ENCODE results near the gene RFX6.
A peak's percentile ranks its signal among the peaks of the same experiment; 100 is the strongest.

Gene RFX6

GRCh38 chr6:116971959-116972358, 94.9 kb downstream of the RFX6 start:
- Histone ChIP-seq H2AFZ (ENCODE audit: low read depth, low read length, severe bottlenecking) (no peak overlapping the region), H3K9me2 (replicated peaks; ENCODE audit: insufficient read depth, low read length) (no peaks in the 10 kb centered on the region), H3K9ac (ENCODE audit: low read length) (no peak overlapping the region), H3F3A (ENCODE audit: insufficient read depth) (no peaks in the 10 kb centered on the region), H3K27ac (ENCODE audit: low read depth, low read length) (no peak overlapping the region), H3K36me3 (ENCODE audit: low read length) (no peaks in the 10 kb centered on the region), H3K9me3 (ENCODE audit: insufficient read depth, low read length) (no peaks in the 10 kb centered on the region), H3K27me3 (ENCODE audit: low read length) (no peaks in the 10 kb centered on the region), H4K20me1 (ENCODE audit: low read depth, low read length) (0 out of 2 replicates have a peak, but pooled peaks cover 4% of the 10 kb centered on the region), H3K4me2 (ENCODE audit: low read depth, low read length, poor library complexity, severe bottlenecking) (no peak overlapping the region), H3K79me2 (ENCODE audit: insufficient read depth, low read length) (no peaks in the 10 kb centered on the region), H3K4me3 (ENCODE audit: insufficient read depth, low read length, poor library complexity, severe bottlenecking) (no peak overlapping the region)
- TF ChIP-seq EZH2phosphoT487 (conservative IDR thresholded peaks at IDR 0.05; ENCODE audit: low read length) (no peak), CTCF (IDR thresholded peaks at IDR 0.05; ENCODE audit: insufficient read depth, low read length, poor library complexity, severe bottlenecking) (peak; percentile 20)

GRCh38 chr6:116973976-116974375, 96.9 kb downstream of the RFX6 start:
- no peak overlapping the region for H2AFZ ChIP-seq (ENCODE audit: low read depth, low read length, severe bottlenecking)
- no peaks in the 10 kb centered on the region for H3K27me3 ChIP-seq (ENCODE audit: low read length)
- no peaks in the 10 kb centered on the region for H3K36me3 ChIP-seq (ENCODE audit: low read length)
- H3K4me2 ChIP-seq (ENCODE audit: low read depth, low read length, poor library complexity, severe bottlenecking) = no peak overlapping the region
- H3K27ac ChIP-seq (ENCODE audit: low read depth, low read length) = no peak overlapping the region
- no peaks in the 10 kb centered on the region for H3K9me2 ChIP-seq (replicated peaks; ENCODE audit: insufficient read depth, low read length)
- 0 out of 2 replicates have a peak, but pooled peaks cover 4% of the 10 kb centered on the region for H4K20me1 ChIP-seq (ENCODE audit: low read depth, low read length)
- H3K79me2 ChIP-seq (ENCODE audit: insufficient read depth, low read length) = no peaks in the 10 kb centered on the region
- no peaks in the 10 kb centered on the region for H3F3A ChIP-seq (ENCODE audit: insufficient read depth)
- no peak overlapping the region for H3K4me3 ChIP-seq (ENCODE audit: insufficient read depth, low read length, poor library complexity, severe bottlenecking)
- no peaks in the 10 kb centered on the region for H3K9me3 ChIP-seq (ENCODE audit: insufficient read depth, low read length)
- no peak overlapping the region for H3K9ac ChIP-seq (ENCODE audit: low read length)
- TF ChIP-seq CTCF (IDR thresholded peaks at IDR 0.05; ENCODE audit: insufficient read depth, low read length, poor library complexity, severe bottlenecking) (no peak), EZH2phosphoT487 (conservative IDR thresholded peaks at IDR 0.05; ENCODE audit: low read length) (no peak)

DNA sequence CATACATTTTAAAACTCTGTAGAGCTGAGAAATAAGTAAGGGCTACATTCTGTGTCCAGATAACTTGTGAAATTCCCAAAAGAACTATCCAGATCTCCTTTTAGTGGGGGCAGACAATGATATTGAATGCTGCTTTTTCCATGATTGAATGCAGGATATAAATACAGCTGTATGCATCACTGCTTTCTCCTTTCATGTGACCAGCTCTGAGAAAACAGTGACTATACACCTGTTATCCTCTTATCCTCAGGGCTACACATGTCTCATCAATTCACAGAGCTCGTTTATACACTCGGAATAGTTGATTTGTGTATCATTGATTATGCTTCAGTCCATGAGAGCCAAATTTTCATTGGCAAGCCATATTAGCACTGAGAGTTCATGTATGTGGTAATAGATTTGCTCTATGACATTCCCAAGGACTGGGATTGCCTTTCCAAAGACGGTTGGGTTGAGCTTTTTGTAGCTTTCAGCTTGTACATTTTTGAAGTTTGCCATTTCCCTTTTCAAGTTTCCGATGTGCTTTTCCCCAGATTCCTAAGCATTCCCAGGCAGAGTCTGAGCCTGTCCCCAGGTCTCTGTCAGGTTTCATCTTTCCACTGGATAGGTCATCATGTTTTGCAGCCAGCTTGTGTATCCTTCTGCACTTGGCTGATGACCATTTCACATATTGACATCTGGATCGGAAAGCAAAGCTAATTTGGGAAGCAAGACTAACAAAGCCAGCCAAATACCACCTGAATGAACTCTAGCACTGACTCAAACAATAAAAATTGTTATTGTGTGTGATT, 97.7 kb downstream of the RFX6 start:
- no peak overlapping the region for H3K27ac ChIP-seq (ENCODE audit: low read depth, low read length)
- H3K36me3 ChIP-seq (ENCODE audit: low read length) = no peaks in the 10 kb centered on the region
- H3K4me3 ChIP-seq (ENCODE audit: insufficient read depth, low read length, poor library complexity, severe bottlenecking) = no peak overlapping the region
- no peak overlapping the region for H3K9ac ChIP-seq (ENCODE audit: low read length)
- H4K20me1 ChIP-seq (ENCODE audit: low read depth, low read length) = 0 out of 2 replicates have a peak, but pooled peaks cover 4% of the 10 kb centered on the region
- no peaks in the 10 kb centered on the region for H3K27me3 ChIP-seq (ENCODE audit: low read length)
- TF ChIP-seq CTCF (IDR thresholded peaks at IDR 0.05; ENCODE audit: insufficient read depth, low read length, poor library complexity, severe bottlenecking) (no peak), EZH2phosphoT487 (conservative IDR thresholded peaks at IDR 0.05; ENCODE audit: low read length) (no peak)
- no peak overlapping the region for H2AFZ ChIP-seq (ENCODE audit: low read depth, low read length, severe bottlenecking)
- H3K9me2 ChIP-seq (replicated peaks; ENCODE audit: insufficient read depth, low read length) = no peaks in the 10 kb centered on the region
- H3F3A ChIP-seq (ENCODE audit: insufficient read depth) = no peaks in the 10 kb centered on the region
- no peaks in the 10 kb centered on the region for H3K79me2 ChIP-seq (ENCODE audit: insufficient read depth, low read length)
- no peaks in the 10 kb centered on the region for H3K9me3 ChIP-seq (ENCODE audit: insufficient read depth, low read length)
- H3K4me2 ChIP-seq (ENCODE audit: low read depth, low read length, poor library complexity, severe bottlenecking) = no peak overlapping the region

Measured in SU-DHL-6 (cell line).